Thoracic aorta (tissue), 2 donors: Measurements from ENCODE around the gene TBL1XR1. TPM values are rescaled to one million over a fixed set of nuclear protein-coding genes. Genes with fewer than 3 reads are reported as not detected.

Source experiments
- ATAC-seq: fragments of 150-250 bp; one replicate; pipeline ENCODE4 v1.8.0; 2017; ENCODE audit warnings: low read depth; ENCODE audit not compliant: insufficient number of reproducible peaks, low FRiP score
- DNase-seq: peaks from one replicate; pipeline ENCODE4 v3.0.0-alpha.2; 2020; ENCODE audit warnings: low spot score
- H3K27ac ChIP-seq, 2 donors: fragments of 200-600 bp; sonication (generic); 1 replicate in 1 of 2; 2 replicates in 1 of 2; pipeline ENCODE4 v1.5.1; 2016; ENCODE audit warnings: mild to moderate bottlenecking in 2 of 2, moderate library complexity in 2 of 2
- H3K27me3 ChIP-seq: fragments of 200-600 bp; sonication (generic); replicated peaks from 2 replicates; pipeline ENCODE4 v1.6.0; 2016; ENCODE audit warnings: mild to moderate bottlenecking; ENCODE audit not compliant: insufficient read depth
- H3K36me3 ChIP-seq: fragments of 200-600 bp; sonication (generic); one replicate; pipeline ENCODE4 v1.5.1; 2016
- H3K4me1 ChIP-seq, 2 donors: fragments of 200-600 bp; sonication (generic); 1 replicate in 1 of 2; 2 replicates in 1 of 2; pipeline versions ENCODE4 v1.5.1 to v1.6.0; 2016; ENCODE audit warnings: low read depth in 2 of 2, mild to moderate bottlenecking in 1 of 2; ENCODE audit not compliant: control insufficient read depth in 1 of 2
- H3K4me3 ChIP-seq: fragments of 200-600 bp; sonication (generic); 2 replicates; pipeline ENCODE4 v1.5.1; 2016; ENCODE audit warnings: mild to moderate bottlenecking
- H3K9me3 ChIP-seq: fragments of 200-600 bp; sonication (generic); 2 replicates; pipeline ENCODE4 v1.5.1; 2016
- total RNA-seq, 2 donors: library from RNA; depleted of rRNA; stranded (reverse); fragments of >200 nt; gene quantifications; one replicate each; pipeline versions ENCODE4 v1.1.0 to v1.2.3, GENCODE V29; 2016
- TF ChIP-seq, protein P1 (sequence below): fragments of 200-600 bp; sonication (generic); IDR thresholded peaks from one replicate; pipeline ENCODE4 v1.5.1; 2019; ENCODE audit warnings: antibody characterized with exemption

TBL1XR1 gene
- total RNA-seq, 2 donors from 2014 or later, result 67.0 to 109 TPM

GRCh38 chr3:176971613-176972174 lies 225.6 kb downstream of the TBL1XR1 start:
- TF ChIP-seq, protein P1, sequence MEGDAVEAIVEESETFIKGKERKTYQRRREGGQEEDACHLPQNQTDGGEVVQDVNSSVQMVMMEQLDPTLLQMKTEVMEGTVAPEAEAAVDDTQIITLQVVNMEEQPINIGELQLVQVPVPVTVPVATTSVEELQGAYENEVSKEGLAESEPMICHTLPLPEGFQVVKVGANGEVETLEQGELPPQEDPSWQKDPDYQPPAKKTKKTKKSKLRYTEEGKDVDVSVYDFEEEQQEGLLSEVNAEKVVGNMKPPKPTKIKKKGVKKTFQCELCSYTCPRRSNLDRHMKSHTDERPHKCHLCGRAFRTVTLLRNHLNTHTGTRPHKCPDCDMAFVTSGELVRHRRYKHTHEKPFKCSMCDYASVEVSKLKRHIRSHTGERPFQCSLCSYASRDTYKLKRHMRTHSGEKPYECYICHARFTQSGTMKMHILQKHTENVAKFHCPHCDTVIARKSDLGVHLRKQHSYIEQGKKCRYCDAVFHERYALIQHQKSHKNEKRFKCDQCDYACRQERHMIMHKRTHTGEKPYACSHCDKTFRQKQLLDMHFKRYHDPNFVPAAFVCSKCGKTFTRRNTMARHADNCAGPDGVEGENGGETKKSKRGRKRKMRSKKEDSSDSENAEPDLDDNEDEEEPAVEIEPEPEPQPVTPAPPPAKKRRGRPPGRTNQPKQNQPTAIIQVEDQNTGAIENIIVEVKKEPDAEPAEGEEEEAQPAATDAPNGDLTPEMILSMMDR, result no peak
- H3K36me3 ChIP-seq, result no peaks in the 10 kb centered on the region
- H3K4me3 ChIP-seq, result no peak overlapping the region
- H3K27me3 ChIP-seq, result no peaks in the 10 kb centered on the region
- H3K4me1 ChIP-seq, result no peaks in the 10 kb centered on the region
- ATAC-seq (no peak), DNase-seq (no peak)
- no peak overlapping the region for H3K27ac ChIP-seq
- no peaks in the 10 kb centered on the region for H3K9me3 ChIP-seq

DNA sequence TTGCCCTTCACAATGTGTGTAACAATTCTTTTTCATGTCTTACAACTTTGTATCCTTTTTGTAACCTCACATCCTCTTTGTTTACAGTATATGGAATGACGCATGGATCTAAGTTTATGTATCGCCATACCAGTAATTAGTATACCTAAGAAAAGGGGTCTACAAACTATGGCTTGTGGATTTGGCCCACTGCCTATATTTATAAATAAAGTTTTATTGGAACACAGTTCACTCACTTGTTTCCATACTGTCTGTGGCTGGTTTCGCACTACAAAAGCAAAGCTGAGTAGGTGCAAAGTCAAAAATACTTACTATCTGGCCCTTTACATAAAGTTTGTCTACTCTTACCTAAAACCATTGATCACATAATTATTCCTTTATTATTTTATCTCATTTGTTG lies 226.5 kb downstream of the TBL1XR1 start:
- Histone ChIP-seq H3K36me3 (no peaks in the 10 kb centered on the region), H3K27ac (no peak overlapping the region), H3K4me1 (no peaks in the 10 kb centered on the region), H3K4me3 (no peak overlapping the region), H3K27me3 (no peaks in the 10 kb centered on the region), H3K9me3 (no peaks in the 10 kb centered on the region)
- DNase-seq (no peak), ATAC-seq (no peak)
- TF ChIP-seq, protein P1, result no peak

- Histone ChIP-seq H3K4me3 (no peak overlapping the region), H3K27me3 (no peaks in the 10 kb centered on the region), H3K4me1 (no peaks in the 10 kb centered on the region), H3K9me3 (no peaks in the 10 kb centered on the region), H3K27ac (no peak overlapping the region), H3K36me3 (no peaks in the 10 kb centered on the region)
- ATAC-seq (no peak), DNase-seq (no peak)
- TF ChIP-seq, protein P1, result no peak
These were observed 227.8 kb downstream of the TBL1XR1 start for GRCh38 chr3:176969506-176969905.
